T-helper 9 cell (primary cell): ENCODE data around the gene HLA-F.

Experiments used
- DNase-seq: peaks from one replicate; pipeline ENCODE4 v3.0.0-alpha.2; 2020

HLA-F gene

GRCh38 chr6:29764422-29765196 is 41.4 kb downstream of the HLA-F start:
- DNase-seq: no peak

- no peak for DNase-seq
Observed at GRCh38 chr6:29769336-29769735, 46.1 kb downstream of the HLA-F start.

- no peak for DNase-seq
Observed at GRCh38 chr6:29770306-29770705, 47.1 kb downstream of the HLA-F start.

DNA sequence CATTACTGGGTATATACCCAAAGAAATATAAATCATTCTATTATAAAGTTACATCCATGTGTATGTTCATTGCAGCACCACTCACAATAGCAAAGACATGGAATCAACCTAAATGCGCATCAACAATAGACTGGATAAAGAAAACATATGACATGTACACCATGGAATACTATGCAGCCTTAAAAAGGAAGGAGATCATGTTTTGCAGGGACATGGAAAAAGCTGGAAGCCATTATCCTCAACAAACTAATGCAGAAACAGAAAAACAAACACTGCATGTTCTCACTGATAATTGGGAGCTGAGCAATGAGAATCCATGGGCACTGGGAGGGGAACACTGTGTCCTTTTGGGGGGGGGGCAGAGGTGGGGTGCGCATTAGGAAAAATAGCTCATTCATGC is 53.5 kb downstream of the HLA-F start:
- DNase-seq: no peak
